GM19238 (cell line): Measurements from ENCODE around the gene TTLL8.
A peak's percentile ranks its signal among the peaks of the same experiment; 100 is the strongest.
"Not testable (repeated sequence)": the region's sequence is repeated elsewhere in the genome, so short reads cannot be mapped to it uniquely, and the experiment has no call there.

ENCODE experiments used
- DNase-seq: peaks from one replicate; pipeline ENCODE4 v3.0.0; 2011; ENCODE audit warnings: low spot score; ENCODE audit not compliant: insufficient read length

TTLL8 gene

DNA sequence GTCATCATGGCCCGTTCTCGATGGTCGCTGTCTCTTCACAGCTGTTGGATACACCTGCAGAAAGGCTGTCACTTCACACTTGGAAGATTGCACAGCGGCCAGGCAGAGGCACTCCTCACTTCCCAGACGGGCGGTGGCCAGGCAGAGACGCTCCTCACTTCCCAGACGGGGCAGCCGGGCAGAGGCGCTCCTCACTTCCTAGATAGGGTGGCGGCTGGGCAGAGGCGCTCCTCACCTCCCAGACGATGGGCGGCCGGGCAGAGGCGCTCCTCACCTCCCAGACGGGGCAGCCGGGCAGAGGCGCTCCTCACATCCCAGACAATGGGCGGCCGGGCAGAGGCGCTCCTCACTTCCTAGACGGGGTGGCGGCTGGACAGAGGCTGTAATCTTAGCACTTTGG lies 68.3 kb downstream of the TTLL8 start:
- DNase-seq = not testable (repeated sequence)

DNA sequence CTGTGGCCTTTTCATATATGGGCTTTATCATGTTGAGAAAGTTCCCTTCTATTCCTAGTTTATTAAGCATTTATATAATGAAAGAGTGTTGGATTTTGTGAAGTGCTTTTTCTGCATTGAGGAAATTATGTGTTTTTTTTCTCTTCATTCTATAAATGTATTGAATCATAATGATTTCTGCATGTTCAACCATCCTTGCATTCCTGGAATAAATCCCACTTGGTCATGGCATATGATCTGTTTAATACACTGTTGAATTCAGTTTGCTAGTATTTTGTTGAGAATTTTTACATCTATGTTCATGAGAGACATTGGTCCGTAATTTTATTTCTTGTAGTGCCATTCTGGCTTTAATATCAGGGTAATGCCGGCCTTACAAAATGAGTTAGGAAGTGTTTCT lies 71.8 kb downstream of the TTLL8 start:
- no peak for DNase-seq

DNA sequence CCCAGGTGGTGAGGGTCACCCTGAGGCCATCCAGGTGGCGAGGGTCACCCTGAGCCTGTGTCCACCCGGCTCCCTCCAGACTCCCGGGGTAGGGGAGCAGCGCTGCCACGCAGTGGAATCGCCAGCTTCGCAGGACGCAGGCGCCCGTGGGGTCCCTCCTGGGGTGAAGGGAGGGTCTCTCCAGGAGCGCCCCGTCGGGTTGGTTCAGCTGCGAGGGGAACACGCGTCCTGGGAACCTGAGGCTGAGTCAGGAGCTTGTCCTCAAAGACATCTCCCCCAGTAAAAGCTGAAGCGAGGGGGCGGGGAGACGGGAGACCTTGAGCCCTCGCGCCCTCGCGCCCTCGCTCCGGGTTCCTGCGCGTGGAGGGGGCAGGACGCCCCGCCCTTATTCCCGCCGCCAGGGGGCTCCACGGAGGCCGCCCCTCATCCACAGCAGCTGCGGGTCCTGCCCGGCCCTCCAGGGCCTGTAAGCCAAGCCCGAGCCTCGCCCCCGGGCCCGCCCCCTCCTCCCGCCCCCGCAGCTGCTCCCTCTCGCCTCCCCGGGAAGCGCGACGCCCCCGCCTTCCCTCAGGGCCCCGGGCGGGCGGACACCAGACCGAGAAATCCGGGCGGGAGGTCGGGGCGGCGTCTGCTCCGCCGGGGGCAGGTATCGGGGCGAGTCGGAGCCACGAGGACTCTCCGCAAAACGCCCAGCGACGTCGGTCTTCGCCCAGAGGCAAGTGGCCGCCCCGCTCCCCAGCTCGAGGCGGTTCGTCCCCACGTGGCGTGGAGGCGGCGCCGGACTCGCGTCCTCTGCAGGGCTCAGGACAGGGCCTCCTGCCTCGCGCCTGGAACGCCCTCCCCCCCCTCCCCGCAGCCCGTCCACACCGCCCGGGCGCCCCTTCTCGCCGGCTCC lies 74.7 kb downstream of the TTLL8 start:
- no peak for DNase-seq

DNA sequence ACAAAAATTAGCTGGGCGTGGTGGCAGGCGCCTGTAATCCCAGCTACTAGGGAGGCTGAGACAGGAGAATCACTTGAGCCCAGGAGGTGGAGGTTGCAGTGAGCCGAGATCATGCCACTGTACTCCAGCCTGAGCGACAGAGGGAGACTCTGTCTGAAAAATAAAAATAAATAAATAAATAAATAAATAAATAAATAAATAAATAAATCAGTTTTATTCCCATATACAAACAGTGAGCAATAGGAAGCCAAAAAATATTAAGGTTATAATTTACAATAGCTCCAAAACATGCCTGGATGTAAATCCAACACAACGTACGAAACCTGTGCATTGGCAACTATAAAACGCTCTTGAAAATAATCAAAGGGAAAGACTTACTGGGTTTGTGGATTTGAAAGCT lies 76.3 kb downstream of the TTLL8 start:
- DNase-seq = not testable (repeated sequence)

DNA sequence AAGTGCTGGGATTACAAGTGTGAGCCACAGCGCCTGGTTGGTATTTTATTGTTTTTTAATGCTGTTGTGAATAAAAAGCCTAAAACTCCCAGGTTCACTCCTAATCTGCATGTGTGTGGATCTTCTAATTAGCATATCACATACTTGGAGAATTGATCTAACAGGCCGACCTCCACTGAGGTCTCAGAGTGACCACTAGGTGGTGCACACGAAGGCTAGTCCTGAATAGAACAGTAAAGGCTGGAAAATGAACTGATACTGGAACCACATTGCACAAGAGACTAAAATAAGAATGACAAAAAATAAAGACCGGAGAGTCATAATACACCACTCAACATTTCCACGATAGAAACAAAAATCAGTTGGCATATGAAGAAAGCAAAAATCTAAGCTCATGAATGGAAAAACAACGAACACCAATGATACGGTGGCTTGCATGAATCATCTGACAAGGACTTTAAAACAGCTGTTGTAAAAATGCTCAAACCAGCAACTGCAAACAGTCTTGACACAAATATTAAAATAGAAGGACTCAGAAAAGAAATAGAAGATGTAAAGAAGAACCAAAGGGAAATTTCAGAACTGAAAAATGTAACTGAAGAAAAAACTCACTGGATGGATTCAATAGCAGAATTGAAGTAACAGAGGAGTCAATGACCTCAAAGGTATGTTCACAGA lies 78.4 kb downstream of the TTLL8 start:
- no peak for DNase-seq

DNA sequence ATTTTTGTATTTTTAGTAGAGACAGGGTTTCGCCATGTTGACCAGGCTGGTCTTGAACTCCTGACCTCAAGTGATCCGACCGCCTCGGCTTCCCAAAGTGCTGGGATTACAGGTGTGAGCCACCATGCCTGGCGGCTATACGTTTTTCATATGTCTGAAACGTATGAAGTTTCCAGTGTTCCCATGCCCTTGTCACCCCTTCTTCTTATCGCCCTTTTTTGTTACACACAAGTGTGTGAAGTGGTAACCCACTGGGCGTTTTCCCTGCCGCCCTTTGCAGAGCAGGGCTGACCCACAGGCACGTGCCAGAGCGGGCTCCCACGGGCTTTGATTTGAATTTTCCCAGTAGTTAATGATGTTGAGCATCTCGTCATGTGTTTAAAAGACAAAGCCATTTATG lies 80.5 kb downstream of the TTLL8 start:
- no peak for DNase-seq

DNA sequence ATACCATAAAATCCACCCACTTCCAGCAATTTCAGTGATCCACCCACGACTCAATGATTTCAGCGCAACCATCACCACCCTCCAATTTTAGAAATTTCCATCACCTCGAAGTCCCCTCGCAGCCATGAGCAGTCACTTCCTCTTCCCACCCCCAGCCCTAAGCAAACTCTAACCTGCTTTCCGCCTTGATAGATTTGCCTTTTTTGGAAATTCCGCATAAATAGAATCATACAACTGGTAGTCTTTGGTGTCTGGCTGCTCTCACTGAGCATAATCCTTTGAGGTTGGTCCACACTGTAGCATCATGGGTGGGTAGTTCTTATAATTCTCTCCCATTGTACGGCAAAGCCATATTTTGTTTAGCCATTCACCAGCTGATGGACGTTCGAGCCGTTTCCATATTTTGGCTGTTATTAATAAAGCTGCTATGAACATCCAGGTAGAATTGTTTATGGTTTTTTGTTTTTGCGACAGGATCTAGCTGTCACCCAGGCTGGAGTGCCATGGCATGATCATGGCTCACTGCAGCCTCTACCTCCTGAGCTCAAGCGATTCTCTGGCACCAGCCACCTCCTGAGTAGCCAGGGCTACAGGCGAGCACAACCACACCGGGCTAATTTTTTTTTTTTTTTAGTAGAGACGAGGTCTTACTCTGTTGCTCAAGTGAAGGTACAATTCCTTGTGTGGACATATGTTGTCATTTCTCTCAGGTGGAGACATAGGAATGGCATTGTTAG lies 81.5 kb downstream of the TTLL8 start:
- DNase-seq = peak; percentile 52

DNA sequence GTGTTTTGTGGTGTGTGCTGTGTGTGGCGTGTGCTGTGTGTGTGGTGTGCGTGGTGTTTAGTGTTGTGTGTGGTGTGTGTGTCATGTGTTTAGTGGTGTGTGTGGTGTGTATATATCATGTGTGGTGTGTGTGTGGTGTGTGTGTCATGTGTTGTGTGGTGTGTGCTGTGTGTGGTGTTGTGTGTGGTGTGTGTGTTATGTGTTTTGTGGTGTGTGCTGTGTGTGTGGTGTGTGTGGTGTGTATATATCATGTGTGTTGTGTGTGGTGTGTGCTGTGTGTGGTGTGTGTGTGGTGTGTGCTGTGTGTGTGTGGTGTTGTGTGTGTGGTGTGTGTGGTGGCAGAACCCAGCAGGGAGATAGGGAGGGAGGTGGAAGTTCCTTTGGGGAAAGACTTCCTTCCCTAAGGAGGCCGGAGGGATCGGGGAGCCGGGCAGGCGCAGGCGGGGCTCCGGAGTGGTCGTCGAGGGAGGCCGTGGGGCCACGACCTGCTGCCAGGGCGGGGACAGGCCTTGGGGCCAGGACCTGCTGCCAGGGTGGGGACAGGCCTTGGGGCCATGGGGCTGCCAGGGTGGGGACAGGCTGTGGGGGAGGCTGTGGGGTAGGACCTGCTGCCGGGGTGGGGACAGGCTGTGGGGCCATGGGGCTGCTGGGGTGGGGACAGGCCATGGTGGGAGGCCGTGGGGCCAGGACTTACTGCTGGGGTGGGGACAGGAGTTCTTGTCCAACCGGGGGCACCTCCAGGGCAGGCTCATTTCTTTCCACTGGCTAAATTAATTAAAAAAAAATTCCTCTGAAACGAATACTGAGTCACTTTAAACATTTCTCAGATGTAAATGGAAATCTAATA lies 82.3 kb downstream of the TTLL8 start:
- DNase-seq = no peak

DNA sequence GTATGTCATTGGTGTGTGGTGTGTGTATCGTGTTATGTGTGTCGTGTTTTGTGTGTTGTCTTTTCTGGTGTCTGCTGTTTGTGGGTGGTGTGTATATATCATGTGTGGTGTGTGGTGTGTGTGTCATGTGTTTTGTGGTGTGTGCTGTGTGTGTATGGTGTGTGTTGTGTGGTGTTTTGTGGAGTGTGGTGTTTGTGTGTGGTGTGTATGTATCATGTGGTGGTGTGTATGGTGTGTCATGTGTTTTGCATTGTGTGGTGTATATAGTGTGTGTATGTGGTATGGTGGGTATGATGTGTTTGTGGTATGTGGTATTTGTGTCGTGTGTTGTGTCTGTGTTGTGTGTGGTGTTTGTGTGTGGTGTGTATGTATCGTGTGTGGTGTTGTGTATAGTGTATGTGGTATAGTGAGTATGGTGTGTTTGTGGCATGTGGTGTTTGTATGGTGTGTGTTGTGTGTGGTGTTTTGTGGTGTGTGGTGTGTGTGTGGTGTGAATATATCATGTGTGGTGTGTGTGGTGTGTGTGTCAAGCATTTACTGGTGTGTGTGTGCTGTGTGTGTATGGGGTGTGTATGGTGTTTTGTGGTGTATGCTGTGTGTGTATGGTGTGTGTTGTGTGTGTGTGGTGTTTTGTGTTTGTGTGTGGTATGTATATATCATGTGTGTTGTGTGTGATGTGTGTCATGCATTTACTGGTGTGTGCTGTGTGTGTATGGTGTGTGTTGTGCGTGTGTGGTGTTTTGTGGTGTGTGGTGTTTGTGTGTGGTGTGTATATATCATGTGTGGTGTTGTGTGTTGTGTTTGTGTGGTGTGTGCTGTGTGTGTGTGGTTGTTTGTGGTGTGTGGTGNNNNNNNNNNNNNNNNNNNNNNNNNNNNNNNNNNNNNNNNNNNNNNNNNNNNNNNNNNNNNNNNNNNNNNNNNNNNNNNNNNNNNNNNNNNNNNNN lies 84.8 kb downstream of the TTLL8 start:
- DNase-seq = no peak

DNA sequence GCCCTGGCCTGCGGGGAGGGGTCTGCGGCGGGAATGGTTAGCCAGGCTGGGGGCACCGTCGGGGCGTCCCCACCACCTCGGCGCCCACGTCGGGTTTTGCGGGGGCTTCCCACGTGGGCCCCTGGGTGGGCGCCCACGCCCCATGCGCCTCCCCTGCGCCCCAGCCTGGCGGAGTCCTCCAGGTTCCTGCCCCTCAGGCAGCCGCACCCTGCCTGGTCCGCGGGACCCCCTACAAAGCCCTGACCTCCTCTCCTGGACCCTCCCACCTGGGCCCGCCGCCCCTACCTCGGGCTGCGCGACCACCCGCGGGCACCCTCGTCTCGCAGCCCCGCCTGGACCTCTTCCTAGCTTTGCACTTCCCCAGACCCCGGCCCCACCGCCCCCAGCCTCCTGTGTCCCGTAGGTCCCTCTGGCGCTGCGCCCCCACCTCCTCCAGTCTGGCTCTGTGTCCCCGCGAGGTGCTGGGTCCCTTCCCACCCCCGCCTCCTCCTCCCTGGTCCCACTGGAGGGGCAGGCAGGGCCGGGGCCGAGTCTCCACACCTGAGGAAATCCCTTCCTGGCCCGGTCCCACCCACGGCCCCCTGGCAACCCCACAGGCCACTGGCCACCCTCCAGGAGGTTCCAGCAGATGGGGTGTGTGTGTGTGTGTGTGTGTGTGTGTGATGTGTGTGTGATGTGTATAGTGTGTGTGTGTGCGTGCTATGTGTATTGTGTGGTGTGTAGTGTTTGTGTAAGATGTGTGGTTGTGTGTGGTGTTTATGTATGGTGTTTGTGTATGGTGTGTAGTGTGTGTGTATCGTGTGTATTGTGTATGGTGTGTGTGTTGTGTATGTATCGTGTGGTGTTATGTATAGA lies 85.7 kb downstream of the TTLL8 start:
- DNase-seq = no peak

DNA sequence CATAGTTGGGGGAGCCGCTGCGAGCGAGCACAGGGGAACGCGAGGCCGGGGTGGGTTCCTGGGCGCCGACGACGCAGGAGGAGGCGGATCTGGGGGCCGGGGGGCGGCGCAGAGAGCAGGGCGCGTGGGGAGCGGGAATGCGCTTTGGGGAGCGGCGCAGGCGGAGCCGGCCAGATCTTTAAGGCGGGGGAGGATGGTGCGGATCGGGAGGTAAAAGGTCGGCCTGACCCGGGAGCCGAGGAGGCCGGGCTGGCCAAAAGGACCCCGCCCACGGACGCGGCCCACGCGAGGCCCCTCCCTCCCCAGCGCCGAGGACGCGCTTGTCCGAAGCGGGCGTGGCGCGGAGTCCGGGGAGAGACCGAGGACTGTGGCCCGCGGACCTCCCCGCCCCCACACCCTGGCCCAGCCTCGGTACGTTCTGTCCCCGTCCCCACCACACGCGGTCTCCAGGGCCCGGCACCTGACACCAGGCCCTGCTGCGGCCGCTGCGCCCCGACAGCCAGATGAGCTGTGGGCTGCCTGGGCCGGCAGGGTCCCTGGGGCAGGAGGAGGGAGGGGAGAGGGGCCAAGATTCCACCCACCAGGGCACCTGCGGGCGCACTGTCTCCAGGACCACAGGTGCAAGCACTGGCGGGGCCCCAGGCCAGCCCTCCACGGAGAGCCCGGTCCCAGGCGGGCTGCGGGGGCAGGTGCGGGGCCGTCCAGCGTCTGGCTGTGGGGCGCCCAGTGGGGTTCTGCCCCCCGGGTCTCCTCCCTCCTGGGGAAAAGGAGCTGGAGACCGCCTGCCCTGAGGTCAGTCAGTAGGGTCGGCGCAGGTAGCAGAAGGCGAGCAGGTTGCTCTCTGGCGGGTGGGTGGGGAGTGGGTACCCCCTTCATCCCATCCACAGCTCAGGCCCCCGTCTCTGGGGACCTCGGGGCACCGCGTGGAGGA lies 86.6 kb downstream of the TTLL8 start:
- peak; percentile 48 for DNase-seq

DNA sequence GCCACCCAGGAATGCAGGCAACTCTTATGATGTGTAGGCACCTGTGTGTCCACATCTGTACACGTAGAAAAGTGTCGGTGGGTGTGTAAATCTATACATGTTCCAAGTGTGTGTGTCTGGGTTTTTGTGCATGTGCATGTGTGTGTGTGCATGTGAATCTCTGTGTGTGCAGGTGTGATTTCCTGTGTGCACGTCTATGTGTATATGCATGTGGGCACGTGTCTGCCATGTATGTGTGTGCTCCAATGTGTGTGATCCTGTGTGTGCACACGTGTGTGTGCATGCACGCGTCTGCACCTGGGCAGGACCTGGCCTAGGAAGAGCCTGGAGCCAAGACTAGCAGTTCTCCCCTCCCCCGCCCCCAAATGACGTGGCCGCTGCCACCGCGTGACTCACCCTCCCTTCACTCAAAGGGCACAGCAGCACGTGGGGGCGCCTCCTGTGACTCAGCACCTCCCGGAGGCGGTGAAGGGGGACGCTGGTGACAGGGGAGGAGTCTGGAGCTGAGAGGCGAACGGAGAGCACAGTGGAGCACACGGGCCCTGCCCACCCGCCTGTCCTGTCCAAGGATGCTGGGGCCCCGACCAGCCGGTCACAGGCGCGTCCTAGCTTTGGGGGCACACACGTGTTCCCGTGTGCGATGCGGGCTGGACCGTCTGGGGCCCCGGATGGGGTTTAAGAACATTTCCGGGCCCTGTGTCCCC lies 87.4 kb downstream of the TTLL8 start:
- peak; percentile 94 for DNase-seq

DNA sequence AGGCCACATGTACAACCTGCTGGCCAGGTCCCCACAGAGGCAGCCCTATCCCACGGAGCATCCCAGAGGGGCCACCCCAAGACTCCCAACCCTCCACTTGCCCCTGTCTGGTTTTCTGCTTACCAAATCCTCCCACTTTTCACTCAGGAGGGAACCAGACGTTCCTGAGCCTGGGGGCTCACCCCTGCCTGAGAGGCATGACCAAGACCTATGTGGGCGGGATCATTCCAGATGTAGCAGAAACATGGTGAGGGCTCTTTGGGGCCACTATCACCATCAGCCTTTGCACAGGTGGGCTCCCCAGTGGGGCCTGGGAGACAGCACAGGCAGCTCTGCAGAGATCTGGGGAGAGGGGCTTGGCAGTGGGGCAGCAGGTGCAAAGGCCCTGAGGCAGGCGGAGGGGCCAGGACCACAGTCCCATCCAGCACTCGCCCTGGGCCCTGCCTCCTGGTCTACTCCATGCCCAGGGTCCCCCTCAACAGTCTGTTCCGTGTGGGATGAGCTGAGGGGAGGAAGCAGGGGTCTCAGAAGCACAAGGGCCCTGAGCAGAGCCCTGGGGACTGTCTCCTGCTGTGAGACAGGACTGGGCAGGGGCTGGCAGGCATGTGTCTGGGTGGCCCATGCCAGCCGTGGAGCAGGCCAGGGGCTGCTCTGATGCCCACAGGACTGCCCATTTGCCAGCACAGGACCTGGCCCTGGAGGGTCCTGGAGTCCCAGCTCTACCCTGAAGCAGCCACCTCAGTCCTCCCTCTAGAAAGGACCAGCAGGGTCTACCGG lies 88.2 kb downstream of the TTLL8 start:
- no peak for DNase-seq

DNA sequence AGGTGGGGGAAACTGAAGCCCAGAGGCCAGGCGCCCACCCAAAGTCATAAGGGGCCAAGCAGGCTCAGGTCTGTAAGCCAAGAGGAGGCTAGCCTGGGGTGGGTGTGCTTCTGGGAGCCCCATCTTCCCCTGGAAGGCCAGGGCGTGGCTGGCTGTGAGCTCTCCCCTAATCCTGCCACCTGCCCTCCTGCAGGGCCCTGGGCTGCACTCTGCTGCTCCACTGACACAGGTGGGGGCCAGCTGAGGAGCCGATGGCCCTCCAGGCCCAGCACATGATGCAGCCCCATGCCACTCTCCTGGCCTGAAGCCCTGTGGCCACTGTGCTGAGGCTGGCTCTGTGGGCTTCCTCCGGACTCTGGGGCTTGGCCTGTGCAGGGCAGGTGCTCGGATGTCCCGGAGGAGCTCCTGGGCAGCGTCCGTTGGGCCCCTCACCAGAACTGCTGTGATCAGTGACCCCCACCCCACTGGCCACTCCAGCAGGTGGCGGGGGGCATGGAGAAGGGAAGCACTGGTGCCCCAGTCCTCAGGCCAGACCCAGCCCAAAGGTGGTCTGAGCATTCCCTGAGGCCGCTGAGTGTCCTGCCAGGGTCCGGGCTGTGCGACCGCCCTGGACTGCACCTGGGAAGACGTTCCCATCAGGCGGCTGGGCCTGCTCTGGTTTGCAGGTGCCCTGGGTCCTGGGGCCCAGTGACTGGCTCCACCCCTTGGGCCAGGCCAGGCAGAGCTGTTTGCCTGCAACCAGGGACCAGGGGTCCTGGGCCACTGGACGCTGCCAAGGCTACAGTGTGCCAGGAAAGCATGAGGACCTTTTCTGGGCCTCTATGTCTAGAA lies 89.1 kb downstream of the TTLL8 start:
- DNase-seq = no peak
